Activated T-helper 1 cell treated with Interleukin-2 at 50 U/mL for 16 hours (primary cell): ENCODE data around the gene DNAJC5.
A peak's percentile ranks its signal among the peaks of the same experiment; 100 is the strongest.
"Not testable (repeated sequence)": the region's sequence is repeated elsewhere in the genome, so short reads cannot be mapped to it uniquely, and the experiment has no call there.

ENCODE experiments used
- DNase-seq: peaks from one replicate; pipeline ENCODE4 v3.0.0-alpha.2; 2020; ENCODE audit warnings: low read depth

The DNAJC5 gene

DNA sequence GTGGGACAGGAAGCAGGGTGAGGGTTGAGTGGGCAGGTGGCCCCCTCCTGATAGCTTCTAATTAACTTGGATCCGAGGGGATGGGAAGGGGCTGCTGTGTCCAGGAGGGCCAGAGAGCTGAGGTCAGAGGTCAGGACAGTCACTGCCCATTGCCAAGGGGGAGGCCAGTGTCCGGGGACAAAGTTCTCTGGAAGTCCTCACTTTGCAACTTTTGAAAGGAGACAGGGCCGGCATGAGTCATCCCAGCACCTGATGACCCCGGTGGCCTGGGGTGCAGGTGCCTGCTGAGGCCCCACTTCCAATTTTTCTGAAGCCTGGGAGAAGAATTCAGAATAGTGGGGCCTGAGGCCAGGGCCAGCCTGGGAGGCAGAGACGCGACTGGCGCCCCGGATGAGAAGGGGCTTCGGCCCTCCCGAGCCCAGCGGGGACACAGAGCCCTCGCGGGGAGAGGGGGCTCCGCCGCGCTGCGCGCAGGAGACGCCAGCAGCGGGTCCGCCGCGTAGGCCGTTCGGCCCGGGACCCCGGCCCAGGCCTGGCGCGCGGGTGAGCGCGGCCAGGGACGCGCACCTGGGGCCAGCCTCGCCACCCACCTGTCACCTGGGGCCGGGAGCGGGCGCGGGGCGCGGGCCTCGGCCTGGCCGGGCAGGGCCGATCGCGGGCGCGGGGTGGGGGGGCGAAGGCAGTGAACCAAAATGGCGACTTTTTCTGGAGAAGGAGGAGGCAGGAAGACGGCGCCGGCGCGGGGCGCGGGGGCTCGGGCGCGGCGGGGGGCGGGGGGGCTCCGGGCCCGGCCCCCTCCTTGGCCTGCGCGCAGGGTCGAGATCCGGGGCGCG is 74.2 kb downstream of the DNAJC5 start:
- DNase-seq: no peak

DNA sequence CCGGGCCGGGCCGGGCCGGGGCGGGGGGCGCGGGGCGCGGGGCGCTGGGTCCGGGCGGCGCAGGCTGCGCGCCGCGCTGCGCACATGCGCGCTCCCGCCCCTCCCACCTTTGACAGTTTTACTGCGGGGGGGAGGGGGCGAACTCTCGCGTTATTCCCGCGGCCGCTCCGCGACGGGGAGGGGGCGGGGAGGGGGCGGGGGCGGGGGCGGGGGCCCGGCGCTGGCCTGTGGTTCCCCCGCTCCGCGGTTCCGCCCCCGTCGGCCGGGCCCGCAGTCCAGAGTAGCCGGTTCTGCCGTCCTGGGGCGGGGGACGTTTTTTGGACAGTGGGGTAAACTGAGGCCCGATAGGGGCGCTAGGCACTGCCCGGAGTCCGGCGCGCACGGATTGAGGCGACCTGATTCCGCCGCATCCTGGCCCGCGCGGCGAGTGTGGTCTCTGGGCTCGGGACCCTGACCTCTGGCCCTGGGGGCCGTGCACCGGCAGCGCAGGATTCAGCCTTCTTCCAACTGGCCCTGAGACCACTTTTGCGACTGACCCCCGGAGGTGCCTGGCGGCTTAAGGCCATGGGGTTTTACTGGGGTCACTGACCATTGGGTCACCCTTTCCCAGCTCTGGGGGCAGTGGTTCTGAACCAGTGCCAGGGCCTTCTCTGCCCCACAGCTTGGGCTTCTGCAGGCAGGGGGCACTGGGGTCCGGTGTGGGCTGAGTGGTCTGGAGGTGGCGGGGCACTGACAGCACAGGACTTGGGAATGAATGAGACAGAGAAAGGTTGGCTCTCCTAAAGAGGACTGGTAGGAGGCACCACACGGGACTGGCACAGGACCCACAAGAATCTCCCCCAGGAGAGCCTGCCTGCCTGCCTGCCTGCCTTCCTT is 75.2 kb downstream of the DNAJC5 start, which contains the start of gene ZNF512B:
Gene ZNF512B, minus strand, starts transcription at position 93 of the 876 bp plus-strand sequence. CDS start 1,980 bp downstream, outside the sequence.
- DNase-seq: peak; percentile 44

DNA sequence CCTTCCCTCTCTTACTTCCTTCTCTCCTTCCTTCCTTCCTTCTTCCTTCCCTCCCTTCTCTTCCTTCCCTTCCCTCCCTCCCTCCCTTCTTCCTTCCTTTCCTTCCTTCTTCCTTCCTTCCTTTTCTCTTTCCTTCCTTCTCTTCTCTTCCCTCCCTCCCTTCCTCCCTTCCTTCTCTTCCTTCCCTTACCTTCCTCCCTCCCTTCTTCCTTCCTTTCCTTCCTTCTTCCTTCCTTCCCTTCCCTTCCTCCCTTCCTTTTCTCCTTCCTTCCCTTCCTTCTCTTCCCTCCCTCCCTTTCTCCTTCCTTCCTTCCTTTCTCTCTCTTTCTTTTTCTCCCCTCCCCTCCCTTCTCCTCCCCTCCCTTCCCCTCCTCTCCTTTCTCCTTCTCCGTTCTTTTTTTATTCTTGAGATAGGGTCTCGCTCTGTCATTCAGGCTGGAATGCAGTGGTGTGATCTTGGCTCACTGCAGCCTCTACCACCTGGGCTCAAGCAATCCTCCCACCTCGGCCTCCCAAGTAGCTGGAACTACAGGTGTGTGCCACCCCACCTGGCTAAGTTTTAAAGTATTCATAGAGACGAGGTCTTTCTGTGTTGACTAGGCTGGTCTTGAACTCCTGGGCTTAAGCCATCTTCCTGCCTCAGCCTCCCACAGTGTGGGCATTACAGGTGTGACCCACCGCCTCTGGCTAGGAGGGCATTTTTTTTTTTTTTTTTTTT is 75.9 kb downstream of the DNAJC5 start:
- no peak for DNase-seq

DNA sequence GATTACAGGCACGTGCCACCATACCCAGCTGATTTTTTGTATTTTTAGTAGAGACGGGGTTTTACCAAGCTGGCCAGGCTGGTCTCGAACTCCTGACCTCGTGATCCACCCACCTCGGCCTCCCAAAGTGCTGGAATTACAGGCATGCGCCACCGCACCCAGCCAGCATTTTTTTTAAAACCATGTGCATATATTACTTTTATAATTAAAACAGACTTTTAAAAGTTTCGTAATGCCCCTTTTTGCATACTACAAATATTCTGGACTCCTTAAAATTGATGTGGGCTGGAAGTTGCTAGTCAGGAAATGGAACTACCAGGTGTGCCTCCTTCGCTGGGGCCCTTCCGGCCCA is 77.0 kb downstream of the DNAJC5 start:
- not testable (repeated sequence) for DNase-seq

DNA sequence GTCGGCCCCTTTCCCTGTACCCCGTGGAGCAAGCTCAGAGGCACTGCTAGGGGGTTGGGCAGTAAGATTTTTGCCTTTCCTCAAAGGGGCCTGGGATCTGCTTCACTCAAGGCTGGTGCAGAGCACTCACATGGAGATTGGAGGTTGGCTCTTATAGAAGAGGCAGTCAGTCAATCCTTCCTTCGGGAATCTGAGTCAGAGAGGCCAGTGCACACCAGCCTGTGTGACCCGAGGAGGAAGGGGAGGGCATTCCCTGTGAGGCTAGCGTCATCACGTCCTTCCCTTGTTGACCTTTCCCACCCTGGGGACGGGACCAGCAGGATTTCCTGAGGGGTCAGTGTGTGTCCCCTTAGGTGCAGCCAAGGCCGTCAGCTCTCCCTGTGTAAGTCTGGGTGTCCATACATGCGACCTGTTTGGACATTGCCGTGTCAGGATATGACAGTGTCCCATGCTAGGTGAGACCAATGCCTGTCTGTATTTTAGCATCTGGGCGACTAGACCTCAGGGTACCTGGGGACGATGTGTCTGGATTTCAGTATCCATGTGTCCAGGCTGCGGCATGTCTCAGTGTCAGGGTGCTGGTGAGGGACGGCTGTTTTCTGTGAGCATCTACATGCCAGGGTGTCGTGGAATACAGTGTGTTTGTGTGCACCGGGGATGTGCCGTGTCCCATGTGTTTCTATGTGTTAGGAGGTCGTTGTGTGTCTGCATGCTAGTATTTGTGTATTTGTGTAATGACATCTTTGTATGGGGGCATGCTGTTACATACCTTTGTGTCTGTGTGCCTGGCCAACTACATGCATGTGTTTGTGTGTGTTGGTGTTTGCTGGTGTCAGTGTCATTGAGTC is 77.6 kb downstream of the DNAJC5 start:
- DNase-seq: no peak

DNA sequence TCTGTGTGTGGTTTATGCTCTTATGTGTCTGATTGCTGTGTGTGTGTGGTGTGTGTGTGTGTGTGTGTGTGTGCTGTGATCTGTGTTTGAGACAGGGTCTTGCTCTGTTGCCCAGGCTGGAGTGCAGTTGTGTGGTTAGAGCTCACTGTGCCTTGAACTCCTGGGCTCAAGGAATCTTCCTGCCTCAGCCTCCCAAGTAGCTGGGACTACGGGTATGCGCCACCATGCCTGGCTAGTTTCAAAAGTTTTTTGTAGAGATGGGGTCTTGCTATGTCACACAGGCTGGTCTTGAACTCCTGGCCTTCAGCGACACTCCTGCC is 78.2 kb downstream of the DNAJC5 start:
- no peak for DNase-seq

DNA sequence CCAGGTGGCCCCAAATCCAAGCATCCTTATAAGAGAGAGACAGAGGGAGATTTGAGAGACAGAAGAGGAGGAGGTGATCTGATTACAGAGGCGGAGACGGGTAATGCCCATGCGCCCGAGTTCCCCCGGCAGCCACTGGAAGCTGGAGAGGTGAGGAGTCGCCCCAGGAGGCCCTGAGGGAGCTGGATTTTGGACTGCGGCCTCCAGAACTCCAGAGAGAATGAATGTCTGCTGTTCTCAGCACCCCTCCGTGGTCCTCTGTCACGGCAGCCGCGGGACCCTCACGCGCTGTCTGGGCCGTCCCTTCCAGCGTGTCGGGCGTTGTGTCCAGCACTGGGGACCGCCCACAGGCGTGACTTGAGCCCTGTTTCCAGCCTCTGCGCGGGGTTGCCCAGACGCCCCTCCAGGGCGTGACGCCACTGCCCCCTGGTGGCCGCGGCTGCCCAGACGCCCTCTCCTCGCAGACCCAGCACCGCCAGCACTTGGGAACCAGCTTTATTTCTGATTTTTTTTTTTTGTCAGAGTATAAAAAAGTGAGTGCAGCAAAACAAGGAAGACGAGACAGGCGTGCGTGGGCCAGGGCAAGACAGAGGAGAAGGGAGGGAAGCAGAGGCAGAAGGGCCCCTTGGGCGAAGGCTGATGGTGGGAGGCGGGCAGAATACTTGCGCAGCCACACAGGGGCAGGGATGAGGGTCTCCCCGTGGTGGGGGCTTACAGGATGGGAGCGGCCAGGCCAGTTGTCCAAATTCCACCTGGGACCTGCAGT is 78.9 kb downstream of the DNAJC5 start:
- DNase-seq: peak; percentile 68

DNA sequence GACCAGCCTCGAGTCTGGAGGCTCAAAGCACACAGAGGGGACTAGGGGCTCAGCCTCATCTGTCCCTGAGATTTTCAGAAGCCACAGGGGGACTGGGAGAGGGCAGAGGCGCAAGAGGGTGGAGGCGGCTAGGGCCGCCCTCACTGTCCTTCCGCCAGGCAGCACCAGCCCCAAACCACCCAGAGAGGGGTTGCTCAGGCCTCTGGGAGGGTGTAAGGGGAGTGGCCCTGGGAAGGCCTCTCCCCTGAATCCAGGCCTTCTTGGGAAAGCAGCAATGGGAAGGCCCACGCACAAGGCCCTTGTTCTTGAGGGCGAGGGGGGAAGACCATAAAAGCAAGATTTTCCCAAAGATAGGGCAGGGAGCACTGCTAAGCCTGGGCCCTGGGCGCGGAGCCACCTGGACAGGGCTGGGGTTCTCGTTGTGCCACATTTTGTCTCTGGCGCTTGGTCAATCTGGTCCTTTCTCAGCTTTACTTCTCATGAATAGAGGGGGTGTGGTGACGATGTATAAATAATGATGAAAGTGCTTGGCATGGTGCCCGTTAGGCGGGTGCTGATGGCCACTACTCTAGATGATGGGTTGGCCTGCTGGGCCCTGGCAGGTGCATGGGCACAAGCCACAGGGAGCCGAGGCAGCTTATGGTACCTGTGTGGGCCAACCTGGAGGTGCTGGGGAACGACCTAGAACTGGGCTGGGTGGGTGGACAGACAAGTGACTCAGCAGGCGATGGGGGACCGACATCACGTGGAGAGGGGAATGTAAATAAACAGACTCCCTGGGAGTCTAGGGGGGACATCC is 79.7 kb downstream of the DNAJC5 start:
- no peak for DNase-seq

DNA sequence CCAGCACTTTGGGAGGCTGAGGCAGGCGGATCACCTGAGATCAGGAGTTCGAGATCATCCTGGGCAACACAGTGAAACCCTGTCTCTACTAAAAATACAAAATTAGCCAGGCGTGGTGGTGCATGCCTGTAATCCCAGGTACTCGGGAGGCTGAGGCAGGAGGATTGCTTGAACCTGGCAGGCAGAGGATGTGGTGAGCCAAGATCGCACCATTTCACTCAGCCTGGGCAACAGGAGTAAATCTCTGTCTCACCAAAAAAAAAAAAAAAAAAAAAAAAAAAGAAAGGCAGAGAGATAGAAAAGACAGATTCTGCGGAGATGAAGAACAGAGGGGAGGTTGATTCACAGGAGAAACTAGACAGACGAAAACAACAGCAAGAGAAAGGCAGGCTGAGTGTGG is 81.6 kb downstream of the DNAJC5 start:
- DNase-seq: not testable (repeated sequence)

DNA sequence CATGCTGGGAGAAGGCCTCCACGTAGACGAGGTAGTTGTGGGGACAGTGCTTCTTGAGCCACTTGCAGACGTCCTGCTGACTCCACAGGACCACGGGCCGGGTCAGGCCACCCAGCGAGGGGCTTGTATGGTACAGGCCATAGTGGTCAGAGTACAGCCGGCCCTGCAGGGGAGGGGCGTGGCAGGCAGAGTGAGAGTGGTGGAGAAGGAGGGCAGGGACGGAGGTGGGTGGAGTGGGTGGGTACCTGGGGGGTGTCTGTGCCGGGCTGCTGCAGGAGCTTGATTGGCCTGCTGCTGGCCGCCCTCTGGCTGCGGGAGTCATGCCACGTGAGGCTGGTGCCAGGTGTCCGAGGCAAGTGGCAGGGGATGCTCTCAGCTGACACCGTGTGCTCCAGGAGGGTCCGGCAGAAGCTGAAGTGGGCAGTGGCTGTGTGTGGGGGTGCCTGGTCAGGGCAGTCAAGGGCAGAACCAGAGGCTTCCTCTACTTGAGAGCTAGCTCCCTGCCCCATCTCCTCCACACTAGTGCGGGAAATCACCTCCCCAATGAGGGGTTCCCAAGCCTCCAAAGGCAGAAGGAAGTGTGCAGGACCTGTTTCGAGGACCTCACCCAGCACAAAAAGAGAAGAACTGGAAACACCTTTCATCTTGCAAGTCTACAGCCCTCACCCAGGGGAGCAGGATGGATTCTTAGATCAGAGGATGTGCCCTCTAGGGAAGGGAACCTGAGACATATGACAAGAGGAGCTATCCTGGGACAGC is 82.2 kb downstream of the DNAJC5 start:
- no peak for DNase-seq

DNA sequence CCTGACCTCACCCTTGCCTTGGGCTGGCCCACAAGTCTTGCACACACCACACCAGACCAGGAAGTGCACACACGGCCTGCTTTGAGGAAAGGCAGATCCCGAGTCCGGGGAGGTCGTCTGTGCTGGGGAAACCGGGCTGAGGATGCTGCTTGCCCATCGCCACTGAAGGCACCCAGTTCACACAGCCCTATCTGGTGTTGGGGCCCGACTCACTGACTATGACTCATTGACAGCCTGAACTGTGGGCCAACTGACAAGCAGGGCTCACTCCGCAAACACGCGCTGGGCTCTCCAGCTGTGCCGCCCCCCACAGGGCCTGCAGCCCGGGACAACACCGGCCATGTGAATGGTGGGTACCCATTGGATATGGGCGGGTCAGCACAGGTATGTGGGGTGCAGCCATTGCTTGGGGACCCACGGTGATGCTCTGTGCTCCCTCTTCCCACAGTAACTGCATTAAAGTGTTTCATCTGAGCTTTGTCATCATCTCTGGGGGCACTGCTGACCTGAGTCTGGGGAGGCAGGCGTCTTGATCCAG is 82.9 kb downstream of the DNAJC5 start:
- no peak for DNase-seq

DNA sequence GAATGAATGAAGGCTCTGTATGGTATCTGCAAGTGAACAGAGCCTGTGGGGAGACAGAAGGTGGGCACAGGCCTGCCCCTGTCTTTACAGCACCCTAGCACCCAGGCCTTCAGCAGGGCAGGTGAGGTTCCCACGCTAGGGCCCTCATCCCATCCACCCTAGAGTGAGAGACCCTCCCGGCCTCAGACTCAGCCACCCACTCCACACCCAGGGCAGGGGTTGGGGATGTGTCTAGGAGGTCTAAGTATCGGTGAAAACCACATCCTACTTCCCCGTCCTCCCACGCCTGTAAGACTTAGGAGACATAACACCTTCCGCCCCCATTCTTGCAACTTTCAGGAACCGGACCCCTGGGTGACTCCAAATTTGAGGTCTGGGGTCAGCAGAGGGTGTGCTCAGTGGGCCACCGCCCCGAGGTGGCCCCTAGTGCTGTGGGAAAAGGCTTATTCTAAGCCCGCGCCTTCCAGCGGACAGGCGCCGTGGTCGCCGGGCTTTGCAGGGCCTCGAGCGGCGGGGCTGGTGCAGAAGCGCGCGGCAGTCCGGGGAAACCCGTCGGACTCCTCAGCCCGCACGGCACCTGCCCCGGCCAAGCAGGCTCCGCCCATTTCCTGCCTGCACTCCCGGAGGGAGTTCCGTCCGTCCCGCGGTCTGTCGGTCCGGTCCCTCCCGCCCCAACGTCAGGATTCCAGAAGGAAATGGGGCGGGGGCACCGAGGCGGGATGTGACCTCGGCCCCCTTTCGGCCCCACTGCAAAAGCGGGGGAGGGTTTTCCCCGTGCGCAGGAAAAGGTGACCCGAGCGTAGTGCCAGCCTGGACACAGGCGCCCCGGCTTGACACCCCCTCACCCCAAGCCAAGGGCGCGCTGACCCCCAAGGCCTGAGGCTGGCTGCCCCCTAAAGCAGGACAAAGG is 83.6 kb downstream of the DNAJC5 start:
- peak; percentile 40 for DNase-seq

DNA sequence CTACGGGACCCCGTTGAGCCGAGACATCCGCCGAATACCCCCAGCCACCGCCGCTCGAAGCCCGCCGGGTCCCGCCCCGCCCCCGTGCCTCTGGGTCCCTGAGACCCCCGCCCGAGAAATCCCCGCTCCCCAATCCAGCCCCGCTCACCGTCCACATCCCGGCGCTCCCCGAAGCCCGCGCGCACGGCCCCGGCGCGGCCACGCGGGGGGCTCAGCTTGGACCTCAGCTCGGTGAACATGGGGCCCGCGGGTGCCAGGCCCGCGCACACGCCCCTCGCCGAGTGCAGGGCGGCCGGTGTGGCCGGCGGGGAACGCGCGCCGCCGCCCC is 84.3 kb downstream of the DNAJC5 start:
- DNase-seq: no peak

DNA sequence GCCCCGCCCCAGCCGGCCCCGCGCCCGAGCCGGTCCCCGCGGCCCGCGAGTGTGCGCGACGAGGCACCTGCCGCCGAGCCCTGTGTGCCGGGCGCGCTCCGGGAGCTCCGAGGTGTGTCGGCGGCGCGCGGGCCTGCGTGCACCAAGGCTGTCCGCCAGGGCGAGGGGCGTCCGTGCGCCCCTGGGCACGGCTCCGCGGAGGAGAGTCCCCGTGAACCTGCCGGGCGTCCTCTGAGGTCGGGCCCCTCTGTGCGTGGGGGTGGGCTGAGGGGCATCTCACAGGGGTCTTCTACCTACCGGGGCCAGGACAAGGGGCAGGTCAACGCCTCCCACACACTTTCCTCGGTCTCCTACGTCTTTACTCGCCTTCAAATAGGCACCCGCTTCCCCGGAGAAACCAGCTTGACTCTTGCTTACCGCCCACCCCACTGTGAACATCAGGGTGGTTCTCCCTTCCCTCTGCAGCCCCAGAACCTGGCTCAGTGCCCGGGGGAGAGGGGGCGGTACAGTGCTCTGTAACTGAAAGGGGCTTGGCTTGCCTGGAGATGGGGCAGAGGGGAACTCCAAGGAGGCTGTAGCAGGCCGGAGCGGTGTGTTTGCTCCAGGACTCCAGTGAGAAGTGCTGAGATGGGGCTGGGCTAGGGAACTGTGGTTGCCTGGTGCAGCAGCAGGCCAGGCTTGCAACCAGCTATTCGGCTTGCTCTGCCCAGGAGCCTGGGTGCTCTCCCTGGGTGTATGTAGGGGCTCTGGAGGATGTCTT is 84.8 kb downstream of the DNAJC5 start, which contains the start of gene SAMD10:
Gene SAMD10, minus strand, starts transcription at position 86 of the 760 bp plus-strand sequence. CDS start 175 bp downstream, outside the sequence.
- DNase-seq: peak; percentile 49

DNA sequence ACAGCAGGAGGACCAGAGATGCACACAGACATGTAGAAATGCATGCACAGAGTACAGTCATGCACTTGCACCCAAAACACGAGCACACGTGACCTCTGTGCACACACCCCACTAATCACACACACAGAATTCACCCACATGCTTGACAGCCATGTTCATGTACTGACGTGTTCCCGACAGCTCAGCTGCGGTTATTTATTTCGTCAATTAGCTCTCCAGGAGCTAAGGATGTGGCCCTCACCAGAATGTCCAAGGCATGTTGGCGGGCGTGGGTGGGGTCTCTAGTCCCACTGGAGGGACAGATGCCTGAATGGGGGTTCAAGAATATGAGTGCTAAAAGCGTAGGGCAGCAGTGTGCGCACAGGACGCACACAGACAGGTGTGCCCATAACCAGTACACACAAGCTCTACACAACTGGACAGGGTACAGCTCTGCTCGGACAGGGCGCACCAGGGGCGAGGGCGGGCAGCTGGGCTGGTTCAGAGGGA is 85.4 kb downstream of the DNAJC5 start:
- no peak for DNase-seq

DNA sequence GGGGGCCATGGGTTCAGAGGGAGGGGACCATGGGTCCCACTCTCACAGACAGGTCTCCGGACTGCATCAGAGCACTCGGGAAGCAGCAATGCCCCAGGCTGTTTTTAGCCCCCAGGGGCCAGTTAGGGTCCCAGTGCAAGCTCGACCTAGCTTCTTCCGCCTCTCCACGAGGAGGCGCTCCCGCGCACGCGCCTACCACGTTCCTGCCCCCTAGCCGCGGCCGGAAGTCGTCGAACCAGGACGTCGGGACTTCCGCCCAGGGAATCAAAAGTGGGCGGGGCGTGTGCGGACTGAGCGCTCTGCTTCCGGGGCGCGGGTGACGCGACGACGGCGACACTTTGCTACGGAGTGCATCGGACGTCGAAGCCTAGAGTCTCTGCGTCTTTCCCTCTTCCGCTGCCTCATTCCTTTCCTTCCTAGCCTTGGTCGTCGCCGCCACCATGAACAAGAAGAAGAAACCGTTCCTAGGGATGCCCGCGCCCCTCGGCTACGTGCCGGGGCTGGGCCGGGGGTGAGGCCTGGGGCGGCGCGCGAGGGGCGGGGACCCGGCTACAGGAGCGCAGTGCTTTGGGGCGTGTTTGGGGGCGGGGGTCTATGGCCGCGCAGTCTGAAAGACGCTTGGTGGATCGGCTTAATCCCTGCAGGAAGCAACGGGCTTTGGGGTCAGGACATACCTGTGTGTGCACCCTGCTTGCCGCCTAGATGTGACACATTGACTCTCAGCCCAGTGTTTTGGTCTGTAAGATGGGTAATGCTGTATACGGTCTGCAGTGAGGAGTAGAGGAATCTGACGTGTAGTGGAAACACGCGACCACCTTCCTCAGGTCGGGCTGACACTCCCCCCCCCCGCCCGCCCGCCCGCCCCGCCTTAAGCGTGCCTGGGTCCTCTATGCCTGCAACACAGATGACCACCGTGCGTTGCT is 86.1 kb downstream of the DNAJC5 start, which contains the start of gene PRPF6:
Gene PRPF6, plus strand, starts transcription at position 327 of the 923 bp plus-strand sequence. Its CDS starts 114 bp downstream, at position 441.
- DNase-seq: peak; percentile 91
